SKM-1 (cell line): Measurements from ENCODE around the gene LBX1.

ENCODE experiments used
- DNase-seq: peaks from one replicate; lab custom pipeline; 2025; ENCODE audit not compliant: unreplicated experiment; lab: John Stamatoyannopoulos, UW

LBX1 gene, protein sequence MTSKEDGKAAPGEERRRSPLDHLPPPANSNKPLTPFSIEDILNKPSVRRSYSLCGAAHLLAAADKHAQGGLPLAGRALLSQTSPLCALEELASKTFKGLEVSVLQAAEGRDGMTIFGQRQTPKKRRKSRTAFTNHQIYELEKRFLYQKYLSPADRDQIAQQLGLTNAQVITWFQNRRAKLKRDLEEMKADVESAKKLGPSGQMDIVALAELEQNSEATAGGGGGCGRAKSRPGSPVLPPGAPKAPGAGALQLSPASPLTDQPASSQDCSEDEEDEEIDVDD

DNA sequence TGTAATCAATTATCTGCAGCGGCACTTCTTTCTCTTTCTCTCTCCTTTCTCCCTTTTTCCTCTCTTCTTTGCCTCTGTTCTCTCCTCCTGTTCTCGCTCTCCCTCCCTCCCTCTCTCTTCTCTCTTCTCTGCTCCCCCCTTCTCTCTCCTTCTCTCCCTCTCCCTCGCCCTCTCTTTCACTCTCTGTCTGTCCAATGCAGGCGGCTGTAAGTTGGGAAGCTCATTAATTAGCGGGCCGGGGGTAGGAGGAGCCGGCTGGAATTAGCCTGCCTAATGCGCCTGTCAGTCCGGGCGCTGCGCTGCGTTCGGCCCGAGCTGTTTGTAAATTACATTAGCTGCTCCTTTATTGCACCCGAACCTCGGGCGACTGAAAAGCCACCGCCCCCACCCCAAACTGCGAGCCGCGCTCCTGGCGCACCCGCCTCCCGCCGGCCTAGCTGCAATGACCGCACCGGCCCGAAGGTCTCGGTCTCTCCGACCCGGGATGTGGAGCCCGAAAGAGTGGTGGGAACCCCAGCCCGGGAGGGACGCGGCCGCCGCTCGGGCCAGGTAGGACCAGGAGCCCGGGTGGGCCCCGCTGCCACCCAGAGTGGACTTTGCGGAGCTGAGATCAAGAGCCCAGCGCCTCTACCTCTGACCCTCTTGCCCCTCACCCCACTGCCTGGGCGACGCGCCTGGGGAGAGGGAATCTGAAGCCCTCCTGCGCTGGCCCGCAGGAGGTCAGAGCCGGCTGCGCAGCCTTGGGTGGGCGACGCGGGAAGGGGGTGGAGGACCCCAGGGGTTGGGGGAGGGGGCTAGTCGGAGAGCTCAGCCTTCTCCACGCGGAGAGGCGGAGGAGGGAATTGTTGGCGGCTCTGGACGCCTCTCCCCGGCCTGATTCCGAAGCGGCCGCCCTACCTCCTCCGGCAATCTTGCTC lies at the start of gene LBX1:
LBX1 (minus strand) TSS at position 198 of the 917 bp plus-strand sequence. CDS start 648 bp downstream, outside the sequence.
- DNase-seq, result no peak

DNA sequence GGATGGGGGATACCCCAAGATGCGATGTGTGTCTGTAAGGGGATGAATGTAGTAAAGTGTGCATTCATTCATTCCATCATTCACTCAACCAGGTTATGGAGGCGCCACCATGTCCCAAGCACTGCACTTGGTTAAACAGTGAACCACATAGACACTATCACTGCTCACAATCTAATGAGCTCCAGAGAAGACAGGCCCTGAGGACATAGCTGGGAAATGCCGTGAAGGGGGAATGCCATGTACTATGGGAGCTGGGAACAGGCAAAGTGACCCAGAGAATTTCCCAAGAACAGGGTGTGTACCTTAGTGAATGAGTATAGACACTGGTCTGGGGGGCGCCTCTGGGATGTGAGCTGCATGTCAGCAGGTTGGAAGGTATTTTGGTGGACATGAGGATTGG lies 44.5 kb upstream of the LBX1 start:
- no peak for DNase-seq

DNA sequence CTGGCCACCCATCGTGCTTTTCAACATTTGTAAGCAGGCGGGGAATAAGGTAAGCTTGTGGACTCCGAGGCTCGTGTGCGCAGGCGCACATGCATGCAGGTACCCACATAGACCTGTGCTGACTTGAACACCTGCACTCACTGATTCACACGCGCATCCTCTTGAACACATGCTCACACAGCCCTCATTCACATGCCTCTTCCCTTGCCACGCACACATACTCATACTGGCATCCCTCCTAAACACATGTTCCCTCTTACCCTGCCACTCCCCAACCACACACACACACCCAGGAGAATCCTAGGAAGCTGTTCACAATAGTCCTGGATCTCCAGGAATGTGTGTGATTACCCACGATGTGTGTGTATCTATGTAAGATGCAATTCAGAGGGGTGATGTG lies 44.1 kb upstream of the LBX1 start:
- no peak for DNase-seq

DNA sequence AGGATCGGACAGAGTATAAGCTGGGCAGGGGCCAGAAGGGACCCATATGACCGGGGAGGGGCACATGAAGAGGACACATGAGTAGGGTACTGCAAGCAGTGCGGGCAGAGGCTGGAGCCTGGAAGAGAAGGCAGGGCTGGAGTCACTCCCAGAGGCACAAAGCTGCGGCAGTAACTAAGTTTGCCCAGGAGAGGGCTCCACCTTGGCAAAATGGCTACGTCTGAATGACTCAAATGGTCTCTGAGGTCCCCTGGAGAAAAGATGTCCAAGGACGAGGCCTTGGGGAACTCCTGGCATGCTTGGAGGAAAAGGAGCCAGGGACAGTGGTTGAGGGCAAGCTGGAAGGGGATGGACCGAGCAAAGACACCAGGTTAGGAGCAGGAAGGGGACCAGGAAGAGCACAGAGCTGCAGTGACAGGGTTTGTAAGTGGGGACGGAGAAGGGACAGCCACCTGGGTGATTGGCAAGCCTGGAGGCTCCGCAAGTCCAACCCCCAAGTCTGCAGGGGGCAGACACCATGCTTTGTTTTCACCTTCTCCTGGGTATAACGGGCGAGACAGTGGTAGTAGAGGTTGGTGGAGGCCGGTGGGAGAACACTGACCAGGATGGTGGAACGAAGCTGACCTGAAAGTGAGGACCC lies 43.1 kb upstream of the LBX1 start:
- peak; percentile 30 for DNase-seq

DNA sequence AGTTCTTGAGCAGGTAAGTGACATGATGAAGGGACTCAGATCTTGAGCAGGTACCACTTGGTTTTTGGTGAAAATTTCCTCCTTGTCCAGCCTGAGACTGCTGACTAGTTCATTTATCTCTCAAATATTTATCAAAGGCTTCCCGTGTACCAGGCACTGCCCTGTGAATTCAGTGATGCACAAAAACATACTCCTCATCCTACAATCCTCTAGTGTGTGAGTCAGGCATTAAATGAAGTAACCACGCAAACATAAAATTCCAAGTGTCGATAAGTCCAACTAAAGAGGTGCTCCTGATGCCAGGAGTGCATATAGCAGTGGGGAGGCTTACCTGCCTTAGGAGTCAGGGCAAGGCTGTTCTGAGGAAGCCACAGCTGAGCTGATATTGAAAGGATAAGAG lies 41.5 kb upstream of the LBX1 start:
- DNase-seq, result no peak

DNA sequence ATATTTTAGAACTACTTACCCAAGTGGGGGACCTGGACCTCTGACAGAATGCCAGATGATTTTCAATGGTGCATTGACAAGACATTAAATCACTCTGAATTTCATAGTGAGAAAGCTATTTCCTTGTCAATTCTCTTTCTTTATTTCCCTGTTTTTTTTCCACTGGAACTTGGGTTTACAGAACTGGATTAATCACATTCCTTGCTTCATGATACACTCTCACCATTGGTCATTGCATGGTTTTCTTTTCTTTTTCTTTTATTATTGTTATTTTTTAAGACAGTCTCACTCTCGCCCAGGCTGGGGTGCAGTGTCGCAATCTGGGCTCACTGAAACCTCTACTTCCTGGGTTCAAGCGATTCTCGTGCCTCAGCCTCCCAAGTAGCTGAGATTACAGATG lies 38.5 kb upstream of the LBX1 start:
- DNase-seq, result no peak

DNA sequence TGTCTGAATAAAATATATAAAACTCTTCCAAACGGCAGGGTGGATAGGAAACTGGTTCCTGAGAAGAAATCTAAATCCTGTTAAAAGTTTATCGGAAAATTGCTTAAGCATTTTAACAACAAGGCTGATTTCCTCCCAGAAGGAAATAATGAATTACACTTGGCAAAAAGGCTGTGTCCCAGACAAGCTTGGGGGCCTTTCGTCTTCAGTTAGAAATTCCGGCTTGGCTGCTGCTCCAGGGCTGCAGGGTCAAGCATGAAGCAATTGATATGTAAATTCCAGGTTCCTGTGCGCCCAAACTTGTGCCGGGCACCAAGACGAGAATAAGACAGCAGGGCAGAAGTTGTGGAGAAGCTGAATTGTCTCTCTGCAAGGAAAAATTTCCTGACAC lies 38.0 kb upstream of the LBX1 start:
- no peak for DNase-seq

DNA sequence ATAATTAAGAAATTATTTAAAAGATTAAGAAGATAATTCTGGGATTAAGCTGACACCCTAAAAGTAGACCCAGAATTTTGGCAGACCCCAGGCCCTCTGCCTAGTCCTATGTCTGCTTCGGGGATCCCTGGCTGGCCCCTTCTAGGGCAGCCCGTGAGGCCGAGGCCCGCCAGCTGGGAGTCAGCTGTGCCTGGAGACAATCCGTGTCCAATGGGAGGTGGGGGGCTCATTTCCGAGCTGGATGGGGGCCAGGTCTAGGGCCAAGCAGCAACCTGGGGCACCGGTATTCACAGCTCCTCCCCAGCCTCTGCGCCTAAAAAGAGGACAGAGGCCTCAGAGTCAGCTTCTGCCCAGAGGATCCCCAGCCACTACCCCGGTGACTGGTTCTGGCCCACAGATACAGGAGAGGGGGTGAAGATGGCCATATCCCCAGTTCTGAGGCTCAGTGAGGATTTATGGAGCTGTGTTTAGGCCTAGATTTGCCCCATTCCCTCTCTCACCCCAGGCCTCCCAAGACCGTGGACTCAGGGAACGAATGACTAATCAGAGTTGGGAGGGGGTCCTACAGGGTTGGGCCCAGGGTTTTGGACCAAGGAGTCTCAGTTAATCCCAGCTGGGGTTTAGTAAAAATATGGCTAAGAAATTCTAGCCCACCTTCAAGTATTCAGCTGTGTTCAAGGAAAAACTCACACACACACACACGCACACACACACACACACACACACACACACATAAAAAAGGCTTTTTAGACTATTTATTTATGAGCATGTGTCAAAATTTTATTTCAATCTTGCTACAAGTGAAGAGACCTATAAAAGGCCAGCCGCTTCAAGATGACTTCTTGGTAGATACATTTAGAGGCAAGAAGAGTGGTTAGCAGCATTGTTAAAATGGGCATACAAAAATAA lies 37.4 kb upstream of the LBX1 start:
- no peak for DNase-seq

DNA sequence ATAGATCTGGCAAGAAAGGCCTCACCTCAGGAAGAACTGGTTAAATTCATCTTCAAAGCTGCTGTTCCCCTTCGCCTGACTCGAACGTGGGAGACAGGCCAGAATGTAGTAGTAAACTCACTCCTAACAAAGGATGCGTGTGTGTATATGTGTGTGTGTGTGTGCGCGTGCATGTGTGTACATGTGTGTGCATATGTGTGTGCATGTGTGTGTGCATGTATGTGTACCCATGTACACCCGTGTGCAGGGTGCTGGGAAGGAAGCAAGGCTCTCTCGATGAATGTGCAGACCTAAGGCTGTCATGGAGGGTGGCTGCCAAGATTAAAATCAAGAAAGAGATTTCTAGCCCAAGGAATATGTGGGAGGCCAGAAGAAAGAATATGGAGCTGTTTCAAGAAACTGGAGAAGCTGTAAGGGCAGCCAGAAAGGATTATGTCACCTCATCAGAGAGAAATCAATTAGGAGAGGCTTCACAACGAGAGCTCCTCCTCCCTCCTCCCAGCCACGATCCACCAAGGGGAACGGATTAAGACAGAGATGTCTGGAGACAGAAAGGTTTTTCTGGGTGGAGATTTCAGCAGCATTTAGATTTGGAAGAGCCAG lies 34.0 kb upstream of the LBX1 start:
- no peak for DNase-seq

DNA sequence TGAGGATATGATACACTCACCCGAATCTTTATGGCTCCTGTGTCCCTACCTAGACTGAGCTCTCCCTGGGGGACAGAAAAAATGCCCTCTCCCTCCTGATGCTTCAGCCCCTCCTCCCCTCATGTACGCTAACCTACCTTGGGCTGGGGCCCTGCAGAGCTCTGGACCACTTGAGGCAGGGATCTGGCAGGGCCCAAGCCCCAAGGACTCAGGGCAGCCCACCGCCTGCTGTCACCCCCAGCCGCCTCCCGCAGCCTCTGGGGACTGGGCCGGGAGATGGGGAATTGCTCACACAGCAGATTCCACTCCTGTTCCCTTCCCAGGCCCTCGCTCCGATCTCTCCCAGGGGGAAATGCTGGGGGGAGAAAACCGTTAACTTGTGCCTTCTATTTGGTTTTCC lies 32.9 kb upstream of the LBX1 start:
- DNase-seq, result no peak

DNA sequence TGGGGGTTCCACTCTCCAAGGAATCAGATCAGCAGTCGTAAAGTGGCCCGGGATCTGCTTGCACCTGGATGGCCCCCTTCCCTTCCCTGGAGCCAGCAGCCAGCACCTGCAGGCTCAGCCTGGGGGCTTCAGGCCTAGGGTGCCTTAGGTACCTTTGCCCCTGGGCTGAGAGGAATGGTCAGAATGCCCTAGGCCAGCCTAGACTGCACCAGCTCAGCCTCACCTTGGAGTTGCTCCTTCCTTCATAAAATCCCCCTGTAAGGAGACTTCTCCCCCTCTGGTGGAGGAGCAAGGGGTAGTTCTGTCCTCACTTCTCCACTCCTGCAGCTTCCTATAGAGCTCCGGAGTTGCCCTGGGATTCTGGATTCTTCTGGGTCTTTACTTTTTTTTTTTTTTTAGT lies 32.4 kb upstream of the LBX1 start:
- DNase-seq, result no peak

DNA sequence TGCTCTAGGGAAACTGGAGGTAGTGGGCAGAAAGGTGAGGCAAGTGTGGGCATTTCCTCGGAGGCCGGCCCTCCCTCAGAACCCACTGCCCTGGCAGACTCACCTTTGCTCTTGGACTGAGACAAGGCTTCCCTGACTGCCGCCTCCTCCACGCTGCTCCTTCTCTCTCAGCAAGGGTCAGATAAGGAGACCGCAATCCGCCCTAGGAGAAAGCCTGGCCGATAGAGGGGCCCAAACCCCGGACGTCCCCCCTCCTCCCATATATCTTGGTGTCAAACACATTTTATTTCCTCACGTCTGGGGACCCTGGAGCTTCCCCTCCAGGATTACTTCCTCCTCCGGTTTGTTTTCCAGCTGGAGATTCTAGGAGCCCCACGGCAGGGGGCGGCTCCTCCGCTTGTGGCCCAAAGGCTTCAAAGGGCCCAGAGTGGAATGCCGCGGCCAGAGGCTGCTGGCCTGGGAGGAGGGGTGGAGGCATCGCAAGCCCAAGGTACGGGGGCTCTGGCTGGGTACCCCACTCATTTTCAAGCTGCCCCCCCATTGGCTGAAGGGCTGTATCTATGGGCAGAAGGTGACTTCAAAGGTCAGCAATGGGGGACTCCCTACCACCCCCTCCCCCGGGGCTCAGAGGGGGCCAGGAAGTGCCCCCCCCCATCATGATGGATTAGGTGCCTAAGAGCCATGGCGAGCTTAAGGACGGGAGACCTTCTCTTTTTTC lies 31.7 kb upstream of the LBX1 start:
- no peak for DNase-seq

DNA sequence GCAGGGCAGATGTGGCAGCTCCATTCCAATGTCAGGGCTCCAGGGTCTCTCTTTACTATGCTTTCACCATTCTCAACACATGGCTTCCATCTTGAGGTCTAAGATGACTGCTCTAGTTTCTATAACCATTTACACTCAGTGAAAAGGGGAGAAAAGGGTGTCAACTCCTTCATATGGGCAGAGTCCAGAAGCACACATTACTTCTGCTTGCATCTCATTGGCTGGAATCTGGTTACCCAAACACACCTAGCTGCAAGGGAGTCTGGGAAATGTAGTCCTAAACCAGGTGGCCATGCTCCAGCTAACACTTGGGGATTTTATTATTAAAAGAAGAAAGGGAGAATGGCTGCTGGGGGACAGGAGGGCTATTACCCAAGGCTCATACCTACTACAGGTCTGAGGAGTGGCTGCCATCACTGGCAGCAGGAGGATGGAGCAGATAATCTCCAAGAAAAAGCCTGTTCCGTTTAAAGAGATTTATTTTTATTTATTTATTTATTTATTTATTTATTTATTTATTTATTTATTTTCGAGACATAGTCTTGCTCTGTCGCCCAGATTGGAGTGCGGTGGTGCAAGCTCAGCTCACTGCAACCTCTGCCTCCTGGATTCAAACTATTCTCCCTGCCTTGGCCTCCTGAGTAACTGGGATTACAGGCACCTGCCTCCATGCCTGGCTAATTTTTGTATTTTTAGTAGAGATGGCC lies 29.1 kb upstream of the LBX1 start:
- no peak for DNase-seq

DNA sequence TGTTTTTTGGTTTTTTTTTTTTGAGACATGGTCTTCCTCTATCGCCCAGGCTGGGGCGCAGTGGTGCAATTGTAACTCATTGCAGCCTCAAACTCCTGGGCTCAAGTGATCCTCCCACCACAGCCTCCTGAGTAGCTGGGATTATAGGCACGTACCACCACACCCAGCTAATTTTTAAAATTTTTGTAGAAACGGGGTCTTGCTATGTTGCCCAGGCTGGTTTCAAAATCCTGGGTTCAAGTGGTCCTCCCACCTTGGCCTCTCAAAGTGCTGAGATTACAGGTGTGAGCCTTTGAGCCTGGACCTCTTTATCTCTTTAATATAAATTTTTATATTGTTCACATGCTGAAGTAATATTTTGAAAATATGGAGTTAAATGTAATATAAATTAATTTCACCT lies 28.2 kb upstream of the LBX1 start:
- no peak for DNase-seq

DNA sequence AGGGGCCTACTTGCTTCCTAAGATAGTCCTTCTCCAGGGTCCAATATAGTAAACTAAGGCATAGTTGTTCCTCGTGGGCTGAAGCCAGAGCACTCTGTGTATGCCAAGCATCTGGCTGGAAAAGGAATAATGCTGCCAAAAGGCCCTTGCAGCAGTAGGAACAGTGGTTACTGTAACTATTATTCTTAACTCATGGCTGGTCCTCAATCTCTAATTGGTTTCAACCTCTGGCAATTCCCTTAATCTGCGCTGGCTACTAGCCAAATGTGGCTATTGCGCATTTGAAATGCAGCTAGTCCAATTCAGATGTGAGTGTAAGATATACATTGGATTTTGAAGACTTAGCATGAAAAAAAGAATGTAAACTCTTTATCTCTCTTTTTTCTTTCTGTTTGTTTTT lies 27.8 kb upstream of the LBX1 start:
- DNase-seq, result no peak

DNA sequence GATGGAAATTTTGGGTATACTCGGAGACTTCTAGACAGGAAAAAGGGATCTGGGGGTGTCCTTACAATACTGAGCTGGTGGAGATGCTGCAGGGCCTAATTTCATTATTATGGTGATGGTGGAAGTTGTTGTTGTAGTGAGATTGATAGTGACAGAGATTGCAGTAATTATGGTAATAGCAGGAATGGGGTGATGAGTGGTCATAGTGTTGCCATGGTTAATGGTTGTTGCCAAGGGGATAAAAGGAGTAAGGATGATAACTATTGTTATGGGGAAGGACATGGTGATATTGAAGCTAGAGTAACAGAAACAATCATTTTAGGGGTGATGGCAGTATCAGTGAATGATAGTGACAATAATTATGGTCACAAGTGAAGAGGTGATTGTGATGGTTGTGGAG lies 27.1 kb upstream of the LBX1 start:
- no peak for DNase-seq

DNA sequence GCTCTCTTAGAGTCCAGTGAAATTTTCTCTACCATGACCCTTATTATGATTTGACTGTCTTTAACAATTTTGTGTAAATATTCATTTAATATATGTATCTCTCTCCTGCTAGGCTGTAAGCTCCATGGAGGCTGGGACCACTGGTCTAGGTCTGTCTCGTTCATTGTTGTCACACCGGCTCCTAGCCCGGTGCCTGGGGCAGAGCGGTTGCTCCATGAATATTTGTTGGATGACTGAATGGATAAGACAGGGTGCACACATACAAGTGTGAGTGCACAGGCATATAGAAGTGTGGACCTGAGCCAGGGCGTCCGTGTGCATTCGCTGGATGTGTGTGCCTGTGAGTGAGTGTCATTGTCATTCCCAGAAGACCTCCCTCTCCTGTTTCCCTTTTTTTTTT lies 20.9 kb upstream of the LBX1 start:
- DNase-seq, result no peak

DNA sequence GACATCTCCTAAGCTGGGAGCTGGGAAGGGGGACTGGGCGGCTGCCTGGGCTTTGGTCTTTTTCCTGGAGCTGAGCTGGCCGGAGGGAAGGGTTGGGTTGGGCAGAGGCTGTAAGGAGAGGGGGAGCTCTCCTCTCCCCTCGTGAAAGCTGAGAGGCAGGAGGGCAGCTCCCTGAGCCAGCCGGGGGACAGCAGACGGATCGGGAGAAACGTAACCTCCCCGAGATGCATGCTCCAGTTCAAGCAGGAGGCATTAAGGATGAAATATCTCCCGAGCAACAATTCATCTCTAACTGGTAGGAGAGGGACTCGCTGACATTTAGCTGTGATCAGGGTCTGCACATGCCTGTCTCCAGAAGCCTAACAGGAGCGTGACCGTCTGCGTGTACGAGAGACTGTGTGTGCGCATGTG lies 19.9 kb upstream of the LBX1 start:
- no peak for DNase-seq

DNA sequence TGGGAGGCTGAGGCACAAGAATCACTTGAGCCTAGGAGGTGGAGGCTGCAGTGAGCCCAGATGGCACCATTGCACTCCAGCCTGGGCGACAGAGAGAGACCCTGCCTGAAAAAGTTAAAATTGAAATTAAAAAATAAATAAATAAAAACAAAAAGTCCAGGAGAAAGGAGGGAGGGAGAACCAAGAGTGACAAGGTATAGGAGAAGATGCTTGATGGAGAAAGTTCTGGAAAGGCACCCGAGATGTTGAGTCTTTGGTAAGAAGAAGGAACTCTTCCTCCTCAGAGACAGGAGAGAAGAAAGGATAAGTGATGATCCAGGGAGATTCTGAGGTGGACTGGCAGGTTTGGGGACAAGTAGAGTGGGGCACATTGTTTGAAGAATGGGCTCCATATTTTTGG lies 17.4 kb upstream of the LBX1 start:
- no peak for DNase-seq
